Stimulated activated CD4-positive, alpha-beta T cell treated with anti-CD3 and anti-CD28 coated beads, Interleukin-12 subunit alpha, Interleukin-12 subunit beta, amount 100 ng/mL, for 48 hours (primary cell): ENCODE results near the gene PTGS1.
"Not testable (repeated sequence)": the region's sequence is repeated elsewhere in the genome, so short reads cannot be mapped to it uniquely, and the experiment has no call there.

Source experiments
- DNase-seq, 3 donors: peaks; one replicate each; pipeline ENCODE4 v3.0.0-alpha.2; 2020; ENCODE audit warnings: low read depth in 2 of 3, low spot score in 1 of 3

Gene PTGS1

GRCh38 chr9:122370869-122371755 is at the start of gene PTGS1:
Gene PTGS1 (plus strand): TSS chr9:122371024. CDS start chr9:122371085, 61 bp downstream.
- no peak for DNase-seq

DNA sequence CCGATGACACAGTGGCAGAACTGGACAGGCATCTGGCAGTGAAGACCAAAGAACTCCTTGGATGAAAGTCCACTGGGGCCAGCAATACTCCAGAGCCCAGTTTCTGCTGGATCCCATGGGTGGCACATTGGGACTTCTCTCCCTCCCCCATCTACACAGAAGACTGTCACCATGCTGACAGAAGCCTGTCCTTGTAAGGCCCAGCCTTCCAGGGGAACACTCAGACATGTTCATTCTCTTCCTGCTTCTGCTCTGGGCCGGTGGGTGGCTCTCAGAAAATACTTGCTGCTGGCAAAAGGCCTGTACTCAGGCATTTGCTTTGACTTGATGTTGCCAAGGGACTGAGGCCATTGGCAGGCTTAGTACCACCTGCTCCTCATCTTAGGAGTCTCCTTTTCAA is 48.3 kb upstream of the PTGS1 start:
- DNase-seq: no peak

DNA sequence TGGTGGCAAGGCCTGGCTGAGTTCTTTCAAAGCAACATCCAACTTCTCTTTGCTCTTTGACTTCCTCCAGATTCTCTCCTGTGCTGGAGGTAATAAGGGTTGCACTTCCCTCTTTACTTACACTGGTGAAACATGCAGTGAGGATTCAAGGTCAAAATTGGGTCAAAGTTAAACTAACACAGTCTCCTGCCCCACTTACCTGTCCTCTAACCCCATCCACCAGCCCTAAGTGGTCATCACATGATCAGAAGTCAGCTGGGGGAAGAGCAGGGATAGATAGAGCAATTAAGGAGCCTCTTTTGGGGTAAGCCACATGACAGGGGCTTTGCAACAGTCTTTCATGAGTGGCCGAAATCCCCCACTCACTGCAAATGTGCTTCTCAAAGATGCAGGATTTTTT is 46.2 kb upstream of the PTGS1 start:
- not testable (repeated sequence) for DNase-seq

DNA sequence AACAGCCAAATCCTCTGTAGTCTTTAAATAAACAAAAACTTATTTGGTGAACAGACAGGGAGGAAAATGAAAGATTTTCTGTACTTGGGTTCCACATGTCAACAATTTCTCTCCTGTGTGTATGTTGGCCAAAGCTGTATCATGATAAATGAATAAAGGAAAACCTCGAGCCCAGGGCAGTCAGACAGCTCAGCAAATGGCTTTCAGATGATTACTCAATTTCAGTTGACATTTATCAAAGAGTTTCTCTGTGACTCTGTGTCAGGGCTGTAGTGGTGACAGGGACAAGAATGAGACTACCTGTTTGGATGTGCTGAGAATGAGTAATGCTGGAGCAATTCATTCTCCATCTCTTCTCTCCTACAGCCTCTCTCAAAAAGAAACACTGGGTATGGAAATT is 45.7 kb upstream of the PTGS1 start:
- no peak for DNase-seq

DNA sequence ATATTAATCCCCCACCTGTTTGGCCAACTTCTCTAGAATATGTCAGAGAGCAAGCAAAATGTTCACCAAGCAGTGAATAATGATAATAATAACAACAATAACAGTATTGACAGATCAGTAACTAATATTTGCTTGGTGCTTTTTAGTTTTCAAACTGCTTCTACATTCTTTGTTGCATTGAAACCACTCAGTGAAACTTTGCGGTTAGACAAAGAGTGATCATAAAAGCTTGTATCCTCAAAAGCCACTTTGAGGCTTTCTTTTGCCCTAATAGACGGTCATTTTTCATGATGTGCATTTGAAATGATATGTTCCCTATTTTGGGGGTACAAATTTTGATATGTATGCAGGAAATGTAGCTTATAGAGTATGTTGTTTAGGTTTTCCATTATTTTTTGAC is 43.6 kb upstream of the PTGS1 start:
- DNase-seq: no peak

DNA sequence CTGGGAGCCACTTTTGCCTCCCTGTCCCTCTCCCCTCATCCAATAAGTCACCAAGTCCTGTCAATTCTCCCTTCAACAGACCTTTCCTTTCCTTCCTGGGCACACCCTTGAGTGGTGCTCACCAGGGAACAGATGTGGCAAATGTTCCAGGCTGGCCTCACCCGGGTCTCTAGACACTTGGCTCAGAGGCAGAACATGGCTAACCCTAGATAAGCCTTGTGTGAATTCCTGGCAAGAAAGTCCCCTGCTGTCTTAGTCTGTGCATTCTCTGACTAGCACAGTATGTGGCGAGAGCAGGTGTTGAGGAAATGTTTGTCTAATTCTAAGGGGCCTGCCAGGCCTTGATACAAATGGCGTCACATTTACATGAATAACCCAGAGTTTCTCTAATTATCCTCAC is 41.2 kb upstream of the PTGS1 start:
- no peak for DNase-seq

- not testable (repeated sequence) for DNase-seq
These were observed 40.4 kb upstream of the PTGS1 start for GRCh38 chr9:122330466-122330865.

DNA sequence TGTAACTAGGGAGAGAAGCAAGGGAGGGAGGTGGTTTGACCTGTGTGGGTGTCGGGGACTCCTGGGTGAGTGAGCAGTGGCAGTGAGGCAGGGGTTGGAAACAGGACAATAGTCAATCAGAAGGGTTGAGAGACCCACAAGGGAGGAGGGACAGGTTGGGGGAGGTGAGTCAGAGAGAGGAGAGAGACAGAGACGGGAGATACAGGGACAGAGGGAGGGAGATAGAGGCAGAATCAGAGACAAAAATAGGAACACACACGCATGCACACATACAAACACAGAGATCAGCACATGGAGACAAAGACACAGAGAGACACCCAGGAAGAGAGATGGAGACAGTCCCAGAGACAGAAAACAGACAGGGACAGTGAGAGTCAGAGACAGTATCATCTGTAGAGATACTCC is 39.3 kb upstream of the PTGS1 start:
- no peak for DNase-seq

DNA sequence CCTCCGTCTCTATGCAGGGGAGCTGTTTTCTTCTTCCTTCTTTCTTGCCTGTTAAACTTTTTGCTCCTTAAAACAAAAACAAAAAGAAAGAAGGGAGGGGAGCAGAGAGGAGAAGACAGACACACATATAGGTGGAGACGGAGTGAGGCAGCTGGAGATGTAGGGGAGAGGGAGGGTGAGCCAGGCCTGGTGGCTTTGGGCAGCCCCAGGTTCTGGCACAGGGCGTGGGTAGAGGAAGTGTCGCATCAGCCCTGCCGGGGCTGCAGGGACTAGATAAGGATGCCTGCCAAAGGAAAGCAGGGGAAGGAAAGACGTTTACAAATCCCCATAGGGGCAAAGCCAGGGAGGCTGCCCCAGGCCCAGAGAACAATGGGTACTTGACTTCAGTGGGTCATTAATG is 38.7 kb upstream of the PTGS1 start:
- no peak for DNase-seq

DNA sequence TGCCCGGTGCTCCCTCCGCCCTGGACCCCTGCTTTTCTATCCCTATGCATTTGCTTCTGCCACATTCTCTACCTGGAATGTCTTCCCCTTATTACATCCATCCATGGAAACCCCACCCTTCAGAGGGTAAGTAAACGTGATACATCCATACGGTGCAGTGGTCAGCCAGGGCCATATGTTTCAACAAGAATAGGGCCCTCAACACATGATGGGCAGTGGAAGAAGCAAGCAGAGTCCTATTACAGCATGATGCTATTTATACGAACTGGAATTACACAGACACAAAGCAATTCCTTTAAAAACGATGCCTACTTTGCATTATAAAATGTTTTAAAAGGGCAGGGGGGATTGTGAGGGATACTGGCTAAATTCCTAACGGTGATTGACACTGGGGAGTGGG is 38.2 kb upstream of the PTGS1 start:
- no peak for DNase-seq

DNA sequence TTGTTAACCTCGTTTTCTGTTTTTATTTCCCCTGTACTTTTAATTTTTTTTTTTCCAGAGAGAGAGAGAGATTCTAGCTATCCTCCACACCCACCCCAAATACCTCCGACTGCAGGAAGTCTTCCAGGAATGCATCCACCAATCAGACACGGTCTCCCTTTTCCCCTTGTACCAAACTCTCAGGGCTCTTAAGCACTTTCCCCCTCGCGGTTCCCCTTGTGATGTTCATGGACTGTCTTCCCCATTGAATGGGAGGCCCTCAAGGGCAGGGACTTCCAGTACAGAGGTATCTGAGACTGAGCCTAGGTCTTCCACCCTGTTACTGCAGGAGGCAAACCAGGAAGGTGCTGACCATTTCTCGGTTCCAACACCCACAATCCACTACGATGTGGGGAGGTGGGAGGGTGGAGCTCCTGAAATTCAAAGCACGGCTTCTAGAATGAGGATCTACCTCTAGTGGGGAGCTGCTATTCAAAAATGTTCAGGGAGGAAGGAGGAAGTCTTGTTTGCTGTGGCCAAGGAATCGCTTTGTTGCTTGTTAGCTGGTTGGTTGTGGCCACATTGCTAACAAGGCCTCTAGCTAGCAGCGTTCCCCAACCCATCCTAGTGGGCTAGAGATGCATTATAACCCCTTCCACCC is 37.5 kb upstream of the PTGS1 start:
- no peak for DNase-seq

DNA sequence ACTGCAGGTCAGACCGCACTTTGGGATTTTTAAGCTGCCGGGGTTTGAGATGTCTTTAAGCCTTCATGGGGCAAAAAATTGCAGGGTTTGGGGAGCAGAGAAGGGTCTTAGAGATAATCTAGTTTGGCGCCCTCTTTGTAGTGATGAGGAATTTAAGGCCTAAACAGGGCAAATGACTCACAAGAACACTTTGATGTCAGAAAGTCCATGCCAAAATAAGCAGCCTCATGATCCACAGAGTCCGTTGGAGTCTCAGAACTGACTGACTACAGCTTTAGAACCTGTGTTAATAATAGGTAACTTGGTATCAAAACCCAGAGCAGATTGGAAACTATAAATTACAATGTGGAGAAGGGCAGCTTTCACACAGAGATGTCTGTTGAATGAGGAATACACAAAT is 35.9 kb upstream of the PTGS1 start:
- no peak for DNase-seq

DNA sequence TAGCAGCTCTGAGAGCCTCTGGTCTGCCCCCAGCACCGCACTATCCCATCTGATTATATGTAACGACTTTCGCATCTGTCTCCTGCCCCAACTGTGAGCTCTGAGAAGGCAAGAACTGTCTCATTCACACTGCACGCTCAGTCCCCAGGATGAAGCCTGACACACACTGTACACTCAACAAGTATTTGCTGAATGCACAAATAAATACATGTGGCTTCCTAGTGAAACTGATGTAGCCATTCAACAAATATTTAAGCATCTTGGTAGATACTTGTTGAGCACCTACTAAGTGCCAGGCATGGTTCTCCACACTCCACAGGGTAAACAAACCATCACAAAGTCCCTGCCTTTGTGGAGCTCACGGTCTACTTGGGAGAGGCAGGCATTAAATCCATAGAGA is 34.6 kb upstream of the PTGS1 start:
- no peak for DNase-seq

DNA sequence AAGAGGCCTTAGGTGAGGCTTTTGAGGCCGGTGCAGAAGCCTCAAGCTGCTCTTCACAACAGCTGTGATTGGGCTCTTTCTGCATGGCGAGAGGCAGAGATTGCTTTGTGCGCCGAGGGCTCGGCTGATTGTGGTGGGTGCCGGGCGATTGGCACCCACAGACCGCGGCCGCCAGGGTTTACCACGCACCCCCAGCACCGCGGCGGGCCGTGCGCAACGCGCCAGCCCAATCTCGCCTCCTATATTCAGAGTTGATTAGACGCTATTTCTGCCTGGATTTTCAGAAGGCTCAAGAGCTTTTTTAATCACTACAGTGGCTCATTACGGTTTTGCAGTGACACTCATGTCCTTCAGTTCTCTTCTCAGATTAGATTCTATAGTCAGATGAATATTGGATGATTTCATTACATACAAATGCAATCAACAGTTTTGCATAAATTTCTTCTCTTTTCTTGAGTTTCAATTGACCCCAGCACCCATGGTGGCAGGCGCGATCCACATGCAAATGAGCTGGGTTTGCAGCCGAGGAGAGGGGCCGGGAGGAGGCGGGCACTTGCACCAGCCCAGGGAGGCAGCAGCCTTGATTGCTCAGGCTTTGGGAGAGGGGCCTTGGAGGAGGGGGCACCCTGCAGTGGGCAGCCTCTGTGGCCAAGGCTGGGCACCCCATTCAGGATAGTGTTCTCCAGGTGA is 33.8 kb upstream of the PTGS1 start:
- no peak for DNase-seq

- no peak for DNase-seq
These were observed 33.3 kb upstream of the PTGS1 start for GRCh38 chr9:122337556-122337929.

GRCh38 chr9:122338536-122338935 is 32.3 kb upstream of the PTGS1 start:
- DNase-seq: no peak

- no peak for DNase-seq
These were observed 31.8 kb upstream of the PTGS1 start for GRCh38 chr9:122338994-122339393.

- no peak for DNase-seq
These were observed 31.2 kb upstream of the PTGS1 start for GRCh38 chr9:122339579-122339978.

- no peak for DNase-seq
These were observed 30.7 kb upstream of the PTGS1 start for GRCh38 chr9:122340161-122340560.

DNA sequence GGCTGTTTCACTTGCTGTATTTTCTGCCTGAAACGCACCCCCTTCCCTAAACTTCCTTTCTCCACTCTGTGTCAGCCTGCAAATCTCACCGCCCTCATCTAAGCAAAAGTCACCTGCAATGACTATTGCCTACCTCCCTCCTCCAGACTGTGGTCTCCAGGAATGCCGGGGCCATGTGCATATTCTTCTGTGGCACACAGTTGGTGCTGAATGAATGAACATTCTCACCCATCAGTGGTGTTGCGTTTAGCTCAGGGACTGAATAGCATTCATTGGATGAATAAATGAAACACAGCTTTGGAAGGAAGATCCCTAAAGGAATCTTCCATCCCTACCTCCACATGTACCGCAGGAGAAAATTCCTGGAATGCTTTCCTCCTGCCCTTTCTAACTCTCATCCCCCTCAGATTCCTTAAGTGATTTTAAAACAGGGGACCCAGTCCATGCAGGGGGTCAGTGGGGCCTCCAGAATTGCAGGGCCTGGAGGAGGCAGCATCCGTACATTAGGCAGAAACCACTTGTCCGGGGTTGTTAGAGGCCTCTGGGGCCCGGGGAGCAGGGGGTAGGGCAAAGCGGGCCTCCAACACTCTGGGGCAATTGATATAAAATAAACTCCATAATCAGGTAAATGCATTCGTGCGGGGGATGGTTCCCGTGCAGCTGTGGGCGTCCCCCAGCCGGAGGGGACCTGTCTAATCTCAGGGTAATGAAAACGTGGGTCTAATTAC is 28.3 kb upstream of the PTGS1 start:
- no peak for DNase-seq
